Posterior vena cava (tissue), 2 donors: Measurements from ENCODE around the gene TACC2. TPM values are rescaled to one million over a fixed set of nuclear protein-coding genes. Genes with fewer than 3 reads are reported as not detected.

Experiments used
- DNase-seq: peaks from one replicate; pipeline ENCODE4 v3.0.0-alpha.2; 2020; ENCODE audit warnings: low spot score
- intact Hi-C, 2 donors: fragments of 100-400 bp; cut with DNase I; formaldehyde crosslinking; loops; one replicate each; pipeline versions ENCODE4 v1.14.1 to v1.14.2; 2022 to 2023
- total RNA-seq, 2 donors: library from RNA; stranded (reverse); fragmentation: NEBNext Ultra II Directional; extraction: Animal tissue kit (Norgen Biotek cat#: 25700); gene quantifications; one replicate each; pipeline ENCODE4 v1.2.1, GENCODE V29; 2021
- donor health status: DM: yes; HTN: yes; CAD: no.
- donor health status: DM: yes; HTN: yes; CAD: no.

The TACC2 gene
- total RNA-seq, 2 donors from 2014 or later = 54.6 to 75.8 TPM

- intact Hi-C loops = no loop called here
- DNase-seq = peak; percentile 65
Measured at GRCh38 chr10:122301055-122301810, 312.3 kb downstream of the TACC2 start.

GRCh38 chr10:122301811-122302115 lies 312.8 kb downstream of the TACC2 start:
- peak; percentile 62 for DNase-seq
- intact Hi-C loops = no loop called here

- no peak for DNase-seq
- intact Hi-C loops = no loop called here
Measured at GRCh38 chr10:122302315-122302714, 313.4 kb downstream of the TACC2 start.

- intact Hi-C loops = no loop called here
- no peak for DNase-seq
Measured at GRCh38 chr10:122303271-122304053, 314.5 kb downstream of the TACC2 start.

Other genes starting within 250 kb of the TACC2 start
- 10 to 100 TPM; 25.6 to 32.4 TPM for gene ATE1, start 61.1 kb upstream of the TACC2 start, total RNA-seq
- gene NSMCE4A, start 13.9 kb upstream of the TACC2 start, total RNA-seq = 10 to 100 TPM; 41.2 to 48.0 TPM